A673 (cell line): ENCODE results near the gene RPL37A. TPM values are rescaled to one million over a fixed set of nuclear protein-coding genes. Genes with fewer than 3 reads are reported as not detected.

Experiments used
- BruUV-seq: library from RNA; stranded (reverse); fragments of 400-500 nt; replicated peaks from 2 replicates; lab custom pipeline; 2021; lab: Mats Ljungman, UMichigan
- CTCF ChIA-PET: fragments of 300-600 bp; sonication (Branson Sonifier 250); formaldehyde crosslinking; loops from one replicate; lab custom pipeline; 2022; ENCODE audit warnings: antibody characterized with exemption; lab: Charles Lee
- POLR2A ChIA-PET: fragments of 300-600 bp; sonication (Branson Sonifier 250); formaldehyde crosslinking; loops from one replicate; lab custom pipeline; 2022; ENCODE audit warnings: antibody characterized with exemption; ENCODE audit not compliant: low non-redundant PET; lab: Charles Lee
- DNase-seq: peaks from one replicate; pipeline ENCODE4 v3.0.0-alpha.2; 2015; ENCODE audit warnings: low spot score
- H3K27ac ChIP-seq: fragments of 200-600 bp; sonication (generic); 2 replicates; pipeline ENCODE4 v1.5.1; 2016; ENCODE audit warnings: mixed run types, low read depth, mild to moderate bottlenecking, mixed read lengths, antibody characterized with exemption, low read length; ENCODE audit not compliant: poor library complexity, severe bottlenecking
- H3K27me3 ChIP-seq: fragments of 200-600 bp; sonication (generic); replicated peaks from 2 replicates; pipeline ENCODE4 v1.6.1; 2017; ENCODE audit warnings: mixed run types, low read depth, mild to moderate bottlenecking, mixed read lengths, antibody characterized with exemption, low read length; ENCODE audit not compliant: insufficient read depth, poor library complexity
- H3K36me3 ChIP-seq: fragments of 200-600 bp; sonication (generic); 2 replicates; pipeline ENCODE4 v1.6.1; 2016; ENCODE audit warnings: mixed run types, mild to moderate bottlenecking, mixed read lengths, antibody characterized with exemption, low read length; ENCODE audit not compliant: insufficient read depth, poor library complexity, severe bottlenecking
- H3K4me1 ChIP-seq: fragments of 200-600 bp; sonication (generic); 2 replicates; pipeline ENCODE4 v1.6.1; 2017; ENCODE audit warnings: mixed run types, mild to moderate bottlenecking, mixed read lengths, antibody characterized with exemption, low read length; ENCODE audit not compliant: insufficient read depth, poor library complexity, severe bottlenecking
- H3K4me3 ChIP-seq: fragments of 200-600 bp; sonication (generic); 2 replicates; pipeline ENCODE4 v1.5.1; 2016; ENCODE audit warnings: low read depth, mixed run types, mild to moderate bottlenecking, mixed read lengths, low read length; ENCODE audit not compliant: poor library complexity, severe bottlenecking
- H3K9me3 ChIP-seq: fragments of 200-600 bp; sonication (generic); 2 replicates; pipeline ENCODE4 v1.6.1; 2016; ENCODE audit warnings: mixed run types, low read depth, mild to moderate bottlenecking, mixed read lengths, antibody characterized with exemption, low read length; ENCODE audit not compliant: poor library complexity, severe bottlenecking
- CTCF ChIP-seq: fragments of 300-800, 200-600 bp; sonication (generic); conservative IDR thresholded peaks from 2 replicates; pipeline ENCODE4 v1.5.1; 2017; ENCODE audit warnings: low read depth, mild to moderate bottlenecking, antibody characterized with exemption, low read length, moderate library complexity, mixed read lengths
- EZH2 ChIP-seq: fragments of 200-600 bp; sonication (generic); IDR thresholded peaks from 2 replicates; pipeline ENCODE4 v1.6.1; 2017; ENCODE audit warnings: borderline replicate concordance, low read depth, mild to moderate bottlenecking, mixed read lengths, antibody characterized with exemption, low read length; ENCODE audit not compliant: poor library complexity, severe bottlenecking
- intact Hi-C: fragments of 100-400 bp; cut with micrococcal nuclease; formaldehyde crosslinking; loops from one replicate; pipeline ENCODE4 v1.10.0; 2022; ENCODE audit not compliant: unreplicated experiment
- total RNA-seq: library from RNA; stranded (reverse); gene quantifications from 2 replicates; pipeline ENCODE4 v1.2.3, GENCODE V29; 2021

Gene RPL37A
- total RNA-seq, 1 experiment from 2014 or later: 2,455 TPM

DNA sequence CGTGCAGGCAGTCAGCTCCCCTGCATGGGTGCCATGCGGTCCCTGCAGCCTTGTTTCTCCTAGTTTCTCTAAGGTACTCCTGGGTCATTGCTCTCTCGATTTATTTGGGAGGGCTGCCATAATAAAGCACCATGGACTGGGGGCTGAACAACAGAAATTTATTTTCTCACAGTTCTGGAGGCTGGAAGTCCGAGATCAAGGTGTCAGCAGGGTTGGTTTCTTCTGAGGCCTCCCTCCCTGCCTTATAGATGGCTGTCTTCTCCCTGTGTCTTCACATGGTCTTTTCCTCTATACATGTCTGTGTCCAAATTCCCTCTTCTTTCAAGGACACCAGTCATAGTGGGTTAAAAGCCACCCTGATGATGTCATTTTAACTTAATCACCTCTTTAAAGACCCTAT is 40.5 kb downstream of the RPL37A start:
- intact Hi-C loops: no loop called here
- BruUV-seq: no TSS peak
- TF ChIP-seq EZH2 (no peak), CTCF (no peak)
- DNase-seq: no peak
- Histone ChIP-seq H3K27me3 (no peaks in the 10 kb centered on the region), H3K9me3 (no peaks in the 10 kb centered on the region), H3K36me3 (no peaks in the 10 kb centered on the region), H3K4me3 (no peak overlapping the region), H3K27ac (peak overlapping the region; percentile 90), H3K4me1 (peaks cover 55% of the 10 kb centered on the region)
- CTCF ChIA-PET: interaction anchor here (0.6 kb wide), 1 partner anchor 144 kb away, joined by 4 read pairs; no protein-coding TSS in a partner anchor
- POLR2A ChIA-PET: interaction anchor here (0.6 kb wide), 1 partner anchor 29 kb away, joined by 9 read pairs; no protein-coding TSS in a partner anchor

- intact Hi-C loops: no loop called here
- TF ChIP-seq EZH2 (no peak), CTCF (no peak)
- no peaks in the 10 kb centered on the region for H3K9me3 ChIP-seq
- ChIA-PET CTCF (no interaction called here), POLR2A (no interaction called here)
- no TSS peak for BruUV-seq
- DNase-seq: no peak
- H3K4me1 ChIP-seq: peaks cover 48% of the 10 kb centered on the region
- H3K4me3 ChIP-seq: no peak overlapping the region
- no peak overlapping the region for H3K27ac ChIP-seq
- no peaks in the 10 kb centered on the region for H3K27me3 ChIP-seq
- no peaks in the 10 kb centered on the region for H3K36me3 ChIP-seq
Observed at GRCh38 chr2:216539791-216540241, 41.2 kb downstream of the RPL37A start.

DNA sequence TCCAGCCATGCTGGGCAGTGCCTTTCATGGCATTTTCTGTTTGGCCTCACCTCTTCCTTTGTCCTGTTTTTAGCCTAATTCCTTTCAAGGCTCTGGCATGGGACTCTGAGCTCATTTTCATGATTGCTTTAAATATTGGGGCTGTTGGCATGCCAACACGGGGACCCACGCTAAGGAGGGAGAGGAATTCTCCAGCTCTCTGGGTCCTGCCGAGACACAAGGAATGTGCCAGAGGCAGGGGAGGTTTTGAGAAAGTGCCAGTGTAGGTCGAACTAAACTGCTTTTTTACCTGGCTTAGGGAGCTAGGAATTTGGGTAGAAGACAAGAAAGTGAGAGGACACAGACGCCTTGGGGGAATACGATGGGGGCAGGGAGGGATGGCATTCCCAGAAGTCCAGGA is 42.3 kb downstream of the RPL37A start:
- no peak overlapping the region for H3K4me3 ChIP-seq
- TF ChIP-seq EZH2 (no peak), CTCF (no peak)
- intact Hi-C loops: no loop called here
- ChIA-PET CTCF (no interaction called here), POLR2A (no interaction called here)
- peaks cover 48% of the 10 kb centered on the region for H3K4me1 ChIP-seq
- H3K27ac ChIP-seq: no peak overlapping the region
- DNase-seq: no peak
- no peaks in the 10 kb centered on the region for H3K9me3 ChIP-seq
- H3K27me3 ChIP-seq: no peaks in the 10 kb centered on the region
- H3K36me3 ChIP-seq: no peaks in the 10 kb centered on the region
- BruUV-seq: no TSS peak
